Eye (tissue), 1 donor: ENCODE data around the gene SIGLEC12.
"Not testable (repeated sequence)": the region's sequence is repeated elsewhere in the genome, so short reads cannot be mapped to it uniquely, and the experiment has no call there.

Experiments
- DNase-seq: peaks from one replicate; pipeline ENCODE4 v3.0.0-alpha.2; 2015

The SIGLEC12 gene

GRCh38 chr19:51521781-51522180 lies 20.2 kb upstream of the SIGLEC12 start:
- no peak for DNase-seq

GRCh38 chr19:51521357-51521756 lies 19.8 kb upstream of the SIGLEC12 start:
- DNase-seq, result no peak

- no peak for DNase-seq
These were observed 19.1 kb upstream of the SIGLEC12 start for GRCh38 chr19:51520728-51521127.

- DNase-seq, result peak; percentile 85
These were observed 13.4 kb upstream of the SIGLEC12 start for GRCh38 chr19:51514866-51515481.

- DNase-seq, result no peak
These were observed 12.4 kb upstream of the SIGLEC12 start for GRCh38 chr19:51513968-51514367.

- DNase-seq, result peak; percentile 11
These were observed 9.8 kb upstream of the SIGLEC12 start for GRCh38 chr19:51511353-51511752.

GRCh38 chr19:51509823-51510660 lies 8.4 kb upstream of the SIGLEC12 start:
- DNase-seq, result no peak

GRCh38 chr19:51508059-51508733 lies 6.6 kb upstream of the SIGLEC12 start:
- DNase-seq, result no peak

GRCh38 chr19:51507640-51508058 lies 6.0 kb upstream of the SIGLEC12 start:
- DNase-seq, result no peak

GRCh38 chr19:51507192-51507591 lies 5.6 kb upstream of the SIGLEC12 start:
- DNase-seq, result no peak

- no peak for DNase-seq
These were observed 4.3 kb upstream of the SIGLEC12 start for GRCh38 chr19:51505904-51506303.

GRCh38 chr19:51503896-51504295 lies 2.3 kb upstream of the SIGLEC12 start:
- no peak for DNase-seq

GRCh38 chr19:51503286-51503817 lies 1.8 kb upstream of the SIGLEC12 start:
- no peak for DNase-seq

- not testable (repeated sequence) for DNase-seq
These were observed 669 bp downstream of the SIGLEC12 start for GRCh38 chr19:51500931-51501330.

GRCh38 chr19:51497666-51498065 lies 3.9 kb downstream of the SIGLEC12 start:
- DNase-seq, result no peak

GRCh38 chr19:51493776-51494175 lies 7.8 kb downstream of the SIGLEC12 start:
- no peak for DNase-seq

- DNase-seq, result no peak
These were observed 10.0 kb downstream of the SIGLEC12 start for GRCh38 chr19:51491586-51491985.

GRCh38 chr19:51490676-51491075 lies 10.9 kb downstream of the SIGLEC12 start:
- DNase-seq, result no peak

GRCh38 chr19:51489113-51489512 lies 12.5 kb downstream of the SIGLEC12 start:
- no peak for DNase-seq

GRCh38 chr19:51488491-51488890 lies 13.1 kb downstream of the SIGLEC12 start:
- DNase-seq, result no peak

GRCh38 chr19:51485960-51486660 lies 15.5 kb downstream of the SIGLEC12 start:
- DNase-seq, result no peak

- peak; percentile 70 for DNase-seq
These were observed 21.0 kb downstream of the SIGLEC12 start for GRCh38 chr19:51480590-51480989.
